GM12873 (cell line): Measurements from ENCODE around the gene CDKAL1.

Experiments used
- TF ChIP-seq, protein P1 (sequence below): IDR thresholded peaks from 2 replicates; pipeline ENCODE4 v1.5.1; 2012; ENCODE audit warnings: low read depth, mild to moderate bottlenecking, moderate library complexity, low read length, control low read depth; ENCODE audit not compliant: insufficient read depth; ENCODE audit errors: missing control alignments

The CDKAL1 gene

GRCh38 chr6:21073318-21073839 is 539.1 kb downstream of the CDKAL1 start:
- TF ChIP-seq, protein P1, sequence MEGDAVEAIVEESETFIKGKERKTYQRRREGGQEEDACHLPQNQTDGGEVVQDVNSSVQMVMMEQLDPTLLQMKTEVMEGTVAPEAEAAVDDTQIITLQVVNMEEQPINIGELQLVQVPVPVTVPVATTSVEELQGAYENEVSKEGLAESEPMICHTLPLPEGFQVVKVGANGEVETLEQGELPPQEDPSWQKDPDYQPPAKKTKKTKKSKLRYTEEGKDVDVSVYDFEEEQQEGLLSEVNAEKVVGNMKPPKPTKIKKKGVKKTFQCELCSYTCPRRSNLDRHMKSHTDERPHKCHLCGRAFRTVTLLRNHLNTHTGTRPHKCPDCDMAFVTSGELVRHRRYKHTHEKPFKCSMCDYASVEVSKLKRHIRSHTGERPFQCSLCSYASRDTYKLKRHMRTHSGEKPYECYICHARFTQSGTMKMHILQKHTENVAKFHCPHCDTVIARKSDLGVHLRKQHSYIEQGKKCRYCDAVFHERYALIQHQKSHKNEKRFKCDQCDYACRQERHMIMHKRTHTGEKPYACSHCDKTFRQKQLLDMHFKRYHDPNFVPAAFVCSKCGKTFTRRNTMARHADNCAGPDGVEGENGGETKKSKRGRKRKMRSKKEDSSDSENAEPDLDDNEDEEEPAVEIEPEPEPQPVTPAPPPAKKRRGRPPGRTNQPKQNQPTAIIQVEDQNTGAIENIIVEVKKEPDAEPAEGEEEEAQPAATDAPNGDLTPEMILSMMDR: no peak

DNA sequence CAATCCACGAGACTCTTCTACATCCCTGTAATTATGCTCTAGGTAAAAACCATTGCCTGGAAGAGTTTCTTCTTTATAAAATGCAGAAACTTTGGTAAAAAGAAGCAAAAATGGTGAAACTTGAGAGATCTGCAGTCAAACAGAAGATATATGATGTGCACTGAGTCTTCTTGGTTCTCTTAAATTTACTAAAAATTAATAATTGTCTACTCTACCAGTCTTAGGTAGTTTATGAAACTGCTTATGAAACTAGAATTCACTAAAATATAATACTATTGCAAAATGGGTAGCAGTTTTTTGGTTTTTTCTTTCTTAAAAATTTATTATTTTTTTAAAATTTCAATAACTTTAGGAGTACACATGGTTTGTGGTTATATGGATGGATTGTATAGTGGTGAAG is 540.2 kb downstream of the CDKAL1 start:
- TF ChIP-seq, protein P1: no peak

DNA sequence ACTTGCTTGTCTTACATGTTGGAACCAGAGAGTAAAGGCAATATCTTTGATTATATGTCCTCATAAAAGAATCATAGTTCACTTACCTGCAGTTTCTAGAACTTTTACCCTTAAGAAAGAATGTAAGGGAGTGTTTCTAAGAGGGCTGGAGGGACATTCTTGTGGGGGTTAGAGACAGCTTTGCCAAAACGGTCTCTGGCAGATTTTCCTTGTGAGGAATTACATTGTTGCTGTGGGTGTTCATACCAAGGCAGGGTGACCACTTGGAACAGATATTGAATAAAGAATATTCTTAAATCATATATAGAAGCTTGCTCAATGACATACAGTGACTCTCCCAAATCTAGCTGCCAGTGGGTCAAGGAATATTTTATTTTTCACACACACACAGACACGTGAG is 541.7 kb downstream of the CDKAL1 start:
- TF ChIP-seq, protein P1: no peak

DNA sequence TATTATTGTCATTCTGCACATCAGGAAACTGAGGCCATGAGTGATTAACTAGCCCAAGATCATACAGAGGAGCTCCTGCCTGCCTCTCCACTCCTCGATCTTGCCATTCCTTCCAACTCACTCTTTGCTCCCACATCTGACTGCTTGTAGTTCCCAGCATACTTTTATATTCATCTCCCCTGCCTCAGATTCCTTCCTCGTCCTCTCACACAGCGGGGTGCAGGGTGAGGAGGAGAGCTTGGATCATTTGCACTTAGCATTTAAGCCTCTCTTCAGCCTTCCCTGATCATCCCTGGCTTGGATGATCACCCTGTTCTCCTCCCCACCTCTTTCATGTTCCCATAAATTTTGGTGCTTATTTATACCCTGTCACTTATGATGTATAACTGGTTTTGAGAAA is 544.2 kb downstream of the CDKAL1 start:
- TF ChIP-seq, protein P1: no peak

DNA sequence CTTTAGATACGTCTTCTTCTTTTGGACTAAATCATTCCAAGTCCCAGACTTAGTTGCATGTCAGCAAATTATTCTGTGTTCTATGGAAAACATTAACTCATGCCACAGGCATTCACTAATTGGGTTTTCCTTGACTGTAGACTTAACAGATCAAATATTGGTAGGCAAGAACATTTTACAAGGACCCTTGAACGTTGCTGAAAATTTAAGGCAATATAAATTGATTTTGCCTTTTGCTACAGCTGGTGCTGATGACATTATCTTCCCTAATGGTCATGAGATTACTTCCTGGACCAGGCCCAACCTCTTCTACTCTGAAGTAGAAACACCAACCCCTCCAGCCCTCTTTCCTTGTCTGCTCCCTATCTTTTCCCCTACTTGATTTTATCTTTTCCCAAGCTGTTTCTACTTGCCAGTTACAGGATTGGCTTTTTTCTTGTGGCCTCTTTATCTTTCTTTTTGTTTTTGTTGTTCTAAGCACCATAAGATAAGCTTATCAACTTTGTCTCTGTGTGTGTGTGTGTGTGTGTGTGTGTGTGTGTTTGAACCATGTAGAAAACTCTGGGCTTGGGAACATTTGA is 545.3 kb downstream of the CDKAL1 start:
- TF ChIP-seq, protein P1: no peak

- TF ChIP-seq, protein P1: no peak
Observed at GRCh38 chr6:21080221-21080620, 546.0 kb downstream of the CDKAL1 start.

- TF ChIP-seq, protein P1: no peak
Observed at GRCh38 chr6:21082091-21082490, 547.8 kb downstream of the CDKAL1 start.

DNA sequence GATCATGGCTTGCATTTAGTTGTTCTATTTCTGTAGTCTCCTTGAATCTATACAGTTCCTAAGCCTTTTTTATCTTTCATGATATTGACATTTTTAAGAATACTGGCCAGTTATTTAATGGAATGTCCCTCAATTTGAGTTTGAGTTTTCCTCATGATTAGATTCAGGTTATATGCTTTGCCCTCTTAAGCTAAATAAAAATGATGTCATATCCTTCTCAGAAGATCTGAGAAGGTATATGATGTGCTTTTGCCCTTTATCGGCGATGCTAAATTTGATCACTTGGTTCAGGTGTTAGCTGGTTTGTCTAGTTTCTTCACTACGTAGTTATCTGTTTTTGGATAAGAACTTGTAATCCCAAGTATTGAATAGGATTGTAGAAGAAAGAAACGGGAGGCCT is 549.5 kb downstream of the CDKAL1 start:
- TF ChIP-seq, protein P1: no peak
